ENCODE measurements around the gene BAK1.

DNA sequence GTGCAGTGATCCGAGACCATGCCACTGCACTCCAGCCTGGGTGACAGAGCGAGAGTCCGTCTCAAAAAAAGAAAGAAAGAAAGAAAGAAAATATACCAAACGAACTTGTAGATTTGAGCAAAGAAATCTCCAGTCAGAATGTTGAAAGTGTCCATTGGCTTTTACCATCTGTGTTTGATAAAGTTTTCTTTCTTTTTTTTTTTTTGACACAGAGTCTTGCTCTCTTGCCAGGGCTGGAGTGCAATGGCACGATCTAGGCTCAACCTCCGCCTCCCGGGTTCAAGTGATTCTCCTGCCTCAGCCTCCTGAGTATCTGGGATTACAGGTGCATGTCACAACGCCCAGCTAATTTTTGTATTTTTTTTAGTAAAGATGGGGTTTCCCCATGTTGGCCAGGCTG lies 21.3 kb downstream of the BAK1 start:
- TF ChIP-seq CEBPB (IDR thresholded peaks at IDR 0.05; ENCODE audit: low read depth, low read length) (no peak), BHLHE40 (IDR thresholded peaks at IDR 0.05; ENCODE audit: low read depth, low read length) (no peak), SMC3 (IDR thresholded peaks at IDR 0.05; ENCODE audit: low read depth, low read length) (no peak), POLR2A (IDR thresholded peaks at IDR 0.05; ENCODE audit: low read depth, low read length) (no peak)
- TF ChIP-seq, protein P1, sequence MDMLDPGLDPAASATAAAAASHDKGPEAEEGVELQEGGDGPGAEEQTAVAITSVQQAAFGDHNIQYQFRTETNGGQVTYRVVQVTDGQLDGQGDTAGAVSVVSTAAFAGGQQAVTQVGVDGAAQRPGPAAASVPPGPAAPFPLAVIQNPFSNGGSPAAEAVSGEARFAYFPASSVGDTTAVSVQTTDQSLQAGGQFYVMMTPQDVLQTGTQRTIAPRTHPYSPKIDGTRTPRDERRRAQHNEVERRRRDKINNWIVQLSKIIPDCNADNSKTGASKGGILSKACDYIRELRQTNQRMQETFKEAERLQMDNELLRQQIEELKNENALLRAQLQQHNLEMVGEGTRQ (IDR thresholded peaks at IDR 0.05; ENCODE audit: low read depth, low read length): no peak
- TF ChIP-seq, protein P2, sequence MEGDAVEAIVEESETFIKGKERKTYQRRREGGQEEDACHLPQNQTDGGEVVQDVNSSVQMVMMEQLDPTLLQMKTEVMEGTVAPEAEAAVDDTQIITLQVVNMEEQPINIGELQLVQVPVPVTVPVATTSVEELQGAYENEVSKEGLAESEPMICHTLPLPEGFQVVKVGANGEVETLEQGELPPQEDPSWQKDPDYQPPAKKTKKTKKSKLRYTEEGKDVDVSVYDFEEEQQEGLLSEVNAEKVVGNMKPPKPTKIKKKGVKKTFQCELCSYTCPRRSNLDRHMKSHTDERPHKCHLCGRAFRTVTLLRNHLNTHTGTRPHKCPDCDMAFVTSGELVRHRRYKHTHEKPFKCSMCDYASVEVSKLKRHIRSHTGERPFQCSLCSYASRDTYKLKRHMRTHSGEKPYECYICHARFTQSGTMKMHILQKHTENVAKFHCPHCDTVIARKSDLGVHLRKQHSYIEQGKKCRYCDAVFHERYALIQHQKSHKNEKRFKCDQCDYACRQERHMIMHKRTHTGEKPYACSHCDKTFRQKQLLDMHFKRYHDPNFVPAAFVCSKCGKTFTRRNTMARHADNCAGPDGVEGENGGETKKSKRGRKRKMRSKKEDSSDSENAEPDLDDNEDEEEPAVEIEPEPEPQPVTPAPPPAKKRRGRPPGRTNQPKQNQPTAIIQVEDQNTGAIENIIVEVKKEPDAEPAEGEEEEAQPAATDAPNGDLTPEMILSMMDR (conservative IDR thresholded peaks at IDR 0.05; ENCODE audit: low read depth, low read length): no peak
